Ishikawa (cell line): Measurements from ENCODE around the gene SH2D3C.

ENCODE experiments used
- CEBPB ChIP-seq: IDR thresholded peaks from 2 replicates; pipeline ENCODE4 v1.6.1; 2012
- MAX ChIP-seq: IDR thresholded peaks from 2 replicates; pipeline ENCODE4 v1.6.1; 2012
- TAF1 ChIP-seq: IDR thresholded peaks from 2 replicates; pipeline ENCODE4 v1.6.1; 2012; ENCODE audit warnings: low read depth, mild to moderate bottlenecking
- TCF12 ChIP-seq: IDR thresholded peaks from 2 replicates; pipeline ENCODE4 v1.6.1; 2012; ENCODE audit warnings: low read depth

- TF ChIP-seq CEBPB (no peak), TCF12 (no peak), TAF1 (no peak), MAX (no peak)
These were observed 80.1 kb downstream of the SH2D3C start for GRCh38 chr9:127698386-127698785.
